A549 (cell line): ENCODE results near the gene MYOM1. TPM values are rescaled to one million over a fixed set of nuclear protein-coding genes. Genes with fewer than 3 reads are reported as not detected.

Experiments used
- ATAC-seq, 2 experiments: fragments of 200-7000 bp in 1 of 2; fragments of >200 bp in 1 of 2; cut with Nextera tagmentation in 1 of 2; cut with Tn5 transposase in 1 of 2; 3 replicates each; pipeline versions ENCODE4 v1.8.0 to v1.9.1; 2018 to 2020; ENCODE audit warnings: mild to moderate bottlenecking in 1 of 2, moderate library complexity in 1 of 2
- CTCF ChIA-PET: fragments of 300-600 bp; sonication (Branson Sonifier 250); formaldehyde crosslinking; extraction: SDS; loops from one replicate; lab custom pipeline; 2021; ENCODE audit warnings: antibody characterized with exemption, inconsistent platforms; lab: Yijun Ruan, JAX
- POLR2A ChIA-PET: fragments of 350-600 bp; formaldehyde crosslinking; extraction: SDS; loops from one replicate; lab custom pipeline; 2021; ENCODE audit warnings: antibody characterized with exemption, inconsistent platforms; lab: Yijun Ruan, JAX
- DNase-seq, 2 experiments: peaks; one replicate each; pipeline versions ENCODE4 v3.0.0 to v3.0.0-alpha.2; 2011 to 2016; ENCODE audit warnings: low read depth in 1 of 2, low spot score in 1 of 2
- FAIRE-seq: peaks from 2 replicates; lab custom pipeline; 2011; peaks lifted over from hg19 to GRCh38; lab: Jason Lieb, UNC
- H3K27ac ChIP-seq, 2 experiments: fragments of >200 bp; sonication (Bioruptor Twin); formaldehyde crosslinking; 3 replicates each; pipeline ENCODE4 v1.5.1; 2016 to 2017
- H3K4me1 ChIP-seq: fragments of >200 bp; sonication (Bioruptor Twin); formaldehyde crosslinking; 3 replicates; pipeline ENCODE4 v1.6.1; 2016
- H3K4me2 ChIP-seq: fragments of >200 bp; sonication (Bioruptor Twin); formaldehyde crosslinking; 3 replicates; pipeline ENCODE4 v1.6.1; 2016
- H3K4me3 ChIP-seq: fragments of >200 bp; sonication (Bioruptor Twin); formaldehyde crosslinking; 3 replicates; pipeline ENCODE4 v1.5.1; 2016
- H3K9me3 ChIP-seq: fragments of >200 bp; sonication (Bioruptor Twin); formaldehyde crosslinking; 3 replicates; pipeline ENCODE4 v1.6.1; 2016
- BCL3 ChIP-seq: fragments of >200 bp; sonication (Bioruptor Twin); formaldehyde crosslinking; IDR thresholded peaks from 3 replicates; pipeline ENCODE4 v1.6.1; 2016
- BHLHE40 ChIP-seq: IDR thresholded peaks from 2 replicates; pipeline ENCODE4 v1.6.1; 2012; ENCODE audit warnings: low read depth, low read length, inconsistent platforms
- CHD4 ChIP-seq: fragments of 200-600 bp; sonication (generic); IDR thresholded peaks from 2 replicates; pipeline ENCODE4 v1.6.1; 2016; ENCODE audit warnings: antibody characterized with exemption, mild to moderate bottlenecking, borderline replicate concordance
- CTCF ChIP-seq: fragments of >200 bp; sonication (Bioruptor Twin); formaldehyde crosslinking; IDR thresholded peaks from 3 replicates; pipeline ENCODE4 v1.5.1; 2016
- E2F6 ChIP-seq: IDR thresholded peaks from 2 replicates; pipeline ENCODE4 v1.6.1; 2012; ENCODE audit warnings: low read depth, borderline replicate concordance
- EHMT2 ChIP-seq: fragments of 200-600 bp; sonication (generic); IDR thresholded peaks from 2 replicates; pipeline ENCODE4 v1.6.1; 2016; ENCODE audit warnings: antibody characterized with exemption, low read depth, mild to moderate bottlenecking, moderate library complexity
- ESRRA ChIP-seq: fragments of 150-350 bp; IDR thresholded peaks from 2 replicates; pipeline ENCODE4 v1.6.1; 2014; ENCODE audit warnings: mild to moderate bottlenecking, low read length, borderline replicate concordance
- HOXB13 ChIP-seq: fragments of 250-450 bp; sonication (Bioruptor Pico); IDR thresholded peaks from 2 replicates; pipeline ENCODE4 v1.5.0; 2020; ENCODE audit warnings: low read depth, mild to moderate bottlenecking, moderate library complexity
- KDM1A ChIP-seq: fragments of 200-600 bp; sonication (generic); IDR thresholded peaks from 2 replicates; pipeline ENCODE4 v1.6.1; 2016; ENCODE audit warnings: low read depth, mild to moderate bottlenecking
- KDM5A ChIP-seq: fragments of 200-600 bp; sonication (generic); IDR thresholded peaks from 2 replicates; pipeline ENCODE4 v1.6.1; 2016; ENCODE audit warnings: antibody characterized with exemption, mild to moderate bottlenecking
- MAFK ChIP-seq: fragments of 450-650 bp; IDR thresholded peaks from 2 replicates; pipeline ENCODE4 v1.6.1; 2014; ENCODE audit not compliant: partially characterized antibody
- MAZ ChIP-seq: fragments of 150-350 bp; IDR thresholded peaks from 2 replicates; pipeline ENCODE4 v1.6.1; 2014; ENCODE audit warnings: antibody characterized with exemption, low read depth, low read length, borderline replicate concordance
- NPAS2 ChIP-seq: fragments of 250-450 bp; sonication (Bioruptor Pico); IDR thresholded peaks from 2 replicates; pipeline ENCODE4 v1.8.0; 2022; ENCODE audit warnings: mild to moderate bottlenecking, moderate library complexity, borderline replicate concordance
- PHF8 ChIP-seq: fragments of 200-600 bp; sonication (generic); IDR thresholded peaks from 2 replicates; pipeline ENCODE4 v1.6.1; 2016; ENCODE audit warnings: low read depth, mild to moderate bottlenecking, antibody characterized with exemption, moderate library complexity, borderline replicate concordance
- RAD21 ChIP-seq, 2 experiments: fragments of >200 bp in 1 of 2; sonication (Bioruptor Twin) in 1 of 2; formaldehyde crosslinking in 1 of 2; IDR thresholded peaks in 1 of 2; conservative IDR thresholded peaks in 1 of 2; 2 replicates in 1 of 2; 3 replicates in 1 of 2; pipeline ENCODE4 v1.6.1; 2012 to 2018; ENCODE audit warnings: inconsistent platforms in 1 of 2
- RARB ChIP-seq: fragments of 250-450 bp; sonication (Bioruptor Pico); IDR thresholded peaks from 2 replicates; pipeline ENCODE4 v1.8.0; 2021; ENCODE audit warnings: mild to moderate bottlenecking, moderate library complexity
- REST ChIP-seq: fragments of 200-600 bp; sonication (generic); IDR thresholded peaks from 2 replicates; pipeline ENCODE4 v1.6.1; 2016; ENCODE audit warnings: antibody characterized with exemption, mild to moderate bottlenecking, moderate library complexity
- RNF2 ChIP-seq: fragments of 200-600 bp; sonication (generic); IDR thresholded peaks from 2 replicates; pipeline ENCODE4 v1.6.1; 2016; ENCODE audit warnings: low read depth, mild to moderate bottlenecking, antibody characterized with exemption, moderate library complexity, borderline replicate concordance
- TP53 ChIP-seq: fragments of 250-450 bp; sonication (Bioruptor Pico); IDR thresholded peaks from 2 replicates; pipeline ENCODE4 v1.5.0; 2021; ENCODE audit warnings: mild to moderate bottlenecking, moderate library complexity
- USF2 ChIP-seq: fragments of 450-650 bp; IDR thresholded peaks from 2 replicates; pipeline ENCODE4 v1.6.1; 2014; ENCODE audit warnings: antibody characterized with exemption
- ZFP36 ChIP-seq: fragments of 450-650 bp; IDR thresholded peaks from 2 replicates; pipeline ENCODE4 v1.6.1; 2014; ENCODE audit warnings: borderline replicate concordance; ENCODE audit not compliant: partially characterized antibody
- WGBS: methylation state at CpG from one replicate; pipeline ENCODE4 v1.1.6; 2017; ENCODE audit errors: missing lambda C conversion rate; 5-methylcytosine and 5-hydroxymethylcytosine counted together
- polyA plus RNA-seq, 4 experiments: library from polyadenylated mRNA; depleted of rRNA in 3 of 4; stranded (reverse); fragments of >200 nt; fragmentation: RNase III in 1 of 4; extraction: RNeasy Plus Mini Kit Qiagen cat#74134 plus additional on column Dnase treatment in 1 of 4; gene quantifications; 2 replicates in 3 of 4; 3 replicates in 1 of 4; pipeline ENCODE4 v1.2.3, GENCODE V29; 2011 to 2017

The MYOM1 gene
- polyA plus RNA-seq, 2 of the 4 experiments (the other 2 are of a cell fraction), result 0.18 to 0.30 TPM

- TF ChIP-seq USF2, result no peak
- TF ChIP-seq TP53 (CRISPR knock-in tag), result no peak
- no peak for TF ChIP-seq RARB (CRISPR knock-in tag)
- TF ChIP-seq KDM1A, result no peak
Observed at GRCh38 chr18:3089579-3089978, 130.2 kb downstream of the MYOM1 start (continued).

- WGBS, result 88% methylated on average over 3 of the region's 3 CpGs
- no peak overlapping the region for H3K27ac ChIP-seq
- no peak overlapping the region for H3K4me3 ChIP-seq
- no peak overlapping the region for H3K4me2 ChIP-seq
- ATAC-seq, result no peak
- ChIA-PET CTCF (interaction anchor here (1.3 to 3.0 kb wide), 2 partner anchors 40 to 155 kb away, joined by 4 to 9 read pairs; no protein-coding TSS in a partner anchor), POLR2A (no interaction called here)
- no peak for FAIRE-seq
- H3K4me1 ChIP-seq, result no peaks in the 10 kb centered on the region
- TF ChIP-seq RNF2 (no peak), MAFK (peak; percentile 51)
- DNase-seq, result no peak
- no peaks in the 10 kb centered on the region for H3K9me3 ChIP-seq
Observed at GRCh38 chr18:3088449-3088848, 131.3 kb downstream of the MYOM1 start.

- WGBS, result 88% methylated on average over 4 of the region's 4 CpGs
- DNase-seq (no peak), FAIRE-seq (no peak), ATAC-seq (no peak)
- Histone ChIP-seq H3K9me3 (no peaks in the 10 kb centered on the region), H3K4me3 (no peak overlapping the region), H3K27ac (no peak overlapping the region), H3K4me1 (no peaks in the 10 kb centered on the region), H3K4me2 (no peak overlapping the region)
- no peak for TF ChIP-seq CTCF
- no peak for TF ChIP-seq ZFP36
- TF ChIP-seq ESRRA, result no peak
- TF ChIP-seq EHMT2, result no peak
- TF ChIP-seq NPAS2, result no peak
- POLR2A ChIA-PET, result no interaction called here
- CTCF ChIA-PET, result interaction anchor here (1.1 to 3.0 kb wide), 2 partner anchors 42 to 154 kb away, joined by 3 to 9 read pairs; no protein-coding TSS in a partner anchor
Observed at GRCh38 chr18:3086871-3087270, 132.9 kb downstream of the MYOM1 start.

GRCh38 chr18:3085612-3086011 lies 134.2 kb downstream of the MYOM1 start:
- CTCF ChIA-PET, result no interaction called here
- Histone ChIP-seq H3K27ac (no peak overlapping the region), H3K9me3 (no peaks in the 10 kb centered on the region), H3K4me3 (no peak overlapping the region), H3K4me1 (no peaks in the 10 kb centered on the region), H3K4me2 (no peak overlapping the region)
- ATAC-seq, result no peak
- 46% methylated on average over 1 of the region's 1 CpG for WGBS
- no peak for TF ChIP-seq MAZ
- TF ChIP-seq E2F6, result no peak
- no peak for TF ChIP-seq REST
- no peak for TF ChIP-seq KDM5A
- no peak for TF ChIP-seq BCL3
- TF ChIP-seq PHF8, result no peak
- TF ChIP-seq HOXB13 (CRISPR knock-in tag), result no peak
- TF ChIP-seq BHLHE40, result no peak
- TF ChIP-seq CHD4, result no peak
- no peak for TF ChIP-seq RAD21 (conservative IDR thresholded peaks at IDR 0.05 in 1 of 2, IDR thresholded peaks at IDR 0.05 in 1 of 2)
- no peak for FAIRE-seq
- no peak for DNase-seq
- POLR2A ChIA-PET, result no interaction called here
